Measurements from ENCODE around the gene LPIN3.
A peak's percentile ranks its signal among the peaks of the same experiment; 100 is the strongest.

The LPIN3 gene

DNA sequence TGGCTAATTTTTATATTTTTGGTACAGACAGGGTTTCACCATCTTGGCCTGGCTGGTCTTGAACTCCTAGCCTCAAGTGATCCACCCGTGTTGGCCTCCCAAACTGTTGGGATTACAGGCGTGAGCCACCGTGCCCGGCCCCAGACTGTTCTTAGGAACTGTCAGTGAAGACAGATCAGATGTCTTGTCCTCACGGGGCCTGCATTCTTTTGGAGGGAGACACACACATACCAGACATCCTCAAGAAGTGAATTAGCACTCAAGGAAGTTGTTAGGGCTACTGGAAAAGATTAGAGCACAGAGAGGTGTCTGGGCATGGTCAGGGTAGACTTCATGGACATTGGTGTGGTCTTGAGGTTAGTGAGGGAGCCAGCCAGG is 10.3 kb upstream of the LPIN3 start:
- Histone ChIP-seq H3K14ac (ENCODE audit: low read length in 2 of 2) (peak overlapping the region in 1 of 2 experiments; percentile 26), H3K9ac (ENCODE audit: low read length) (peak overlapping the region; percentile 90), H3K36me3 (ENCODE audit: control insufficient read depth in 1 of 2, insufficient read depth in 2 of 2, low read depth in 1 of 2, low read length in 2 of 2) (no peaks in the 10 kb centered on the region), H2BK120ac (ENCODE audit: low read depth, low read length) (no peak overlapping the region), H2BK12ac (ENCODE audit: low read length in 2 of 2) (peak overlapping the region in 1 of 2 experiments; percentile 81), H4K8ac (ENCODE audit: low read length) (peak overlapping the region; percentile 96), H2BK5ac (ENCODE audit: low read depth, low read length, poor library complexity, severe bottlenecking) (no peak overlapping the region), H2BK15ac (ENCODE audit: low read depth, poor library complexity, severe bottlenecking) (no peak overlapping the region), H2AK5ac (ENCODE audit: low read length, severe bottlenecking) (peak overlapping the region; percentile 94), H3K23ac (ENCODE audit: low read length in 2 of 2) (no peak overlapping the region), H3K27me3 (ENCODE audit: control insufficient read depth in 1 of 2, insufficient read depth in 1 of 2, low read length in 2 of 2) (no peaks in the 10 kb centered on the region), H3K4me1 (ENCODE audit: control insufficient read depth, insufficient read depth, low read depth, low read length) (peaks cover 8% of the 10 kb centered on the region), H3K4me2 (ENCODE audit: low read length, poor library complexity, severe bottlenecking) (no peak overlapping the region), H4K91ac (ENCODE audit: low read length) (peak overlapping the region; percentile 98), H3K4ac (ENCODE audit: low read depth in 1 of 2, low read length in 2 of 2) (peak overlapping the region; percentile 19 to 79), H3K27ac (ENCODE audit: low read length, poor library complexity, severe bottlenecking) (peak overlapping the region; percentile 97), H2AFZ (ENCODE audit: low read depth, low read length) (no peak overlapping the region), H3K79me1 (replicated peaks; ENCODE audit: low read length, poor library complexity, severe bottlenecking) (no peaks in the 10 kb centered on the region), H3K18ac (ENCODE audit: low read depth in 1 of 2, low read length in 2 of 2) (peak overlapping the region; percentile 77 to 91), H3K4me3 (ENCODE audit: insufficient read depth in 1 of 2, low read depth in 1 of 2, low read length in 2 of 2) (peak overlapping the region in 1 of 2 experiments; percentile 43), H3K9me3 (ENCODE audit: control insufficient read depth, low read length) (no peaks in the 10 kb centered on the region)
- peak; percentile 60 for DNase-seq
- WGBS: 58% methylated on average over 4 of the region's 5 CpGs

GRCh38 chr20:41330941-41331340 is 9.7 kb upstream of the LPIN3 start:
- Histone ChIP-seq H3K18ac (ENCODE audit: low read depth in 1 of 2, low read length in 2 of 2) (peak overlapping the region in 1 of 2 experiments; percentile 46), H3K23ac (ENCODE audit: low read length in 2 of 2) (no peak overlapping the region), H3K4me3 (ENCODE audit: insufficient read depth in 1 of 2, low read depth in 1 of 2, low read length in 2 of 2) (no peak overlapping the region), H3K14ac (ENCODE audit: low read length in 2 of 2) (no peak overlapping the region), H3K4me2 (ENCODE audit: low read length, poor library complexity, severe bottlenecking) (no peak overlapping the region), H3K9ac (ENCODE audit: low read length) (no peak overlapping the region), H3K4me1 (ENCODE audit: control insufficient read depth, insufficient read depth, low read depth, low read length) (peaks cover 8% of the 10 kb centered on the region), H3K27me3 (ENCODE audit: control insufficient read depth in 1 of 2, insufficient read depth in 1 of 2, low read length in 2 of 2) (no peaks in the 10 kb centered on the region), H2BK5ac (ENCODE audit: low read depth, low read length, poor library complexity, severe bottlenecking) (no peak overlapping the region), H2AK5ac (ENCODE audit: low read length, severe bottlenecking) (no peak overlapping the region), H3K9me3 (ENCODE audit: control insufficient read depth, low read length) (no peaks in the 10 kb centered on the region), H2AFZ (ENCODE audit: low read depth, low read length) (no peak overlapping the region), H2BK12ac (ENCODE audit: low read length in 2 of 2) (peak overlapping the region; percentile 37 to 41), H3K27ac (ENCODE audit: low read length, poor library complexity, severe bottlenecking) (no peak overlapping the region), H3K79me1 (replicated peaks; ENCODE audit: low read length, poor library complexity, severe bottlenecking) (no peaks in the 10 kb centered on the region), H2BK15ac (ENCODE audit: low read depth, poor library complexity, severe bottlenecking) (no peak overlapping the region), H3K4ac (ENCODE audit: low read depth in 1 of 2, low read length in 2 of 2) (no peak overlapping the region), H3K36me3 (ENCODE audit: control insufficient read depth in 1 of 2, insufficient read depth in 2 of 2, low read depth in 1 of 2, low read length in 2 of 2) (no peaks in the 10 kb centered on the region), H4K8ac (ENCODE audit: low read length) (peak overlapping the region; percentile 27), H2BK120ac (ENCODE audit: low read depth, low read length) (no peak overlapping the region), H4K91ac (ENCODE audit: low read length) (no peak overlapping the region)
- DNase-seq: no peak
- WGBS: 100% methylated on average over 1 of the region's 1 CpG

DNA sequence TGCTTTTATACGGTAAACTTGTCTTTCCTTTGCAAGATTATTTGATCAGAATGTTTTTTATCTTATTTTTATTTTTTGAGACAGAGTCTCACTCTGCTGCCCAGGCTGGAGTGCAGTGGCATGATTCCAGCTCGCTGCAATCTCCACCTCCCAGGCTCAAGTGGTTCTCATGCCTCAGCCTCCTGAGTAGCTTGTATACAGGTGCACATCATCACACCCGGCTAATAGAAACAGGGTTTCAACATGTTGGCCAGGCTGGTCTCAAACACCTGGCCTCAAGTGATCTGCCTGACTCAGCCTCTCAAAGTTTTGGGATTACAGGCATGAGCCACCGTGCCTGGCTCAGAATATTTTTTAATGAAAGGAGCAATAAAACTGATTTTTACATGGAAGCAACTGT is 8.9 kb upstream of the LPIN3 start:
- Histone ChIP-seq H3K79me1 (replicated peaks; ENCODE audit: low read length, poor library complexity, severe bottlenecking) (no peaks in the 10 kb centered on the region), H3K18ac (ENCODE audit: low read depth in 1 of 2, low read length in 2 of 2) (no peak overlapping the region), H2BK15ac (ENCODE audit: low read depth, poor library complexity, severe bottlenecking) (no peak overlapping the region), H3K27me3 (ENCODE audit: control insufficient read depth in 1 of 2, insufficient read depth in 1 of 2, low read length in 2 of 2) (no peaks in the 10 kb centered on the region), H3K9ac (ENCODE audit: low read length) (no peak overlapping the region), H3K4me2 (ENCODE audit: low read length, poor library complexity, severe bottlenecking) (no peak overlapping the region), H4K8ac (ENCODE audit: low read length) (no peak overlapping the region), H2AK5ac (ENCODE audit: low read length, severe bottlenecking) (no peak overlapping the region), H2AFZ (ENCODE audit: low read depth, low read length) (no peak overlapping the region), H3K9me3 (ENCODE audit: control insufficient read depth, low read length) (no peaks in the 10 kb centered on the region), H2BK12ac (ENCODE audit: low read length in 2 of 2) (no peak overlapping the region), H3K4me3 (ENCODE audit: insufficient read depth in 1 of 2, low read depth in 1 of 2, low read length in 2 of 2) (no peak overlapping the region), H2BK5ac (ENCODE audit: low read depth, low read length, poor library complexity, severe bottlenecking) (no peak overlapping the region), H3K14ac (ENCODE audit: low read length in 2 of 2) (no peak overlapping the region), H3K23ac (ENCODE audit: low read length in 2 of 2) (no peak overlapping the region), H3K27ac (ENCODE audit: low read length, poor library complexity, severe bottlenecking) (no peak overlapping the region), H3K4me1 (ENCODE audit: control insufficient read depth, insufficient read depth, low read depth, low read length) (peaks cover 8% of the 10 kb centered on the region), H4K91ac (ENCODE audit: low read length) (no peak overlapping the region), H3K36me3 (ENCODE audit: control insufficient read depth in 1 of 2, insufficient read depth in 2 of 2, low read depth in 1 of 2, low read length in 2 of 2) (no peaks in the 10 kb centered on the region), H2BK120ac (ENCODE audit: low read depth, low read length) (no peak overlapping the region), H3K4ac (ENCODE audit: low read depth in 1 of 2, low read length in 2 of 2) (no peak overlapping the region)
- DNase-seq: no peak
- WGBS: over 99% methylated on average over 3 of the region's 4 CpGs

- Histone ChIP-seq H3K9ac (ENCODE audit: low read length) (no peak overlapping the region), H2BK12ac (ENCODE audit: low read length in 2 of 2) (no peak overlapping the region), H3K4me3 (ENCODE audit: insufficient read depth in 1 of 2, low read depth in 1 of 2, low read length in 2 of 2) (no peak overlapping the region)
These were observed 6.6 kb upstream of the LPIN3 start for GRCh38 chr20:41334036-41334435.

More at GRCh38 chr20:41334036-41334435, 6.6 kb upstream of the LPIN3 start:
- Histone ChIP-seq H4K8ac (ENCODE audit: low read length) (no peak overlapping the region), H2BK5ac (ENCODE audit: low read depth, low read length, poor library complexity, severe bottlenecking) (no peak overlapping the region), H3K18ac (ENCODE audit: low read depth in 1 of 2, low read length in 2 of 2) (no peak overlapping the region), H3K27ac (ENCODE audit: low read length, poor library complexity, severe bottlenecking) (no peak overlapping the region), H2AFZ (ENCODE audit: low read depth, low read length) (no peak overlapping the region), H3K36me3 (ENCODE audit: control insufficient read depth in 1 of 2, insufficient read depth in 2 of 2, low read depth in 1 of 2, low read length in 2 of 2) (no peaks in the 10 kb centered on the region), H3K27me3 (ENCODE audit: control insufficient read depth in 1 of 2, insufficient read depth in 1 of 2, low read length in 2 of 2) (no peaks in the 10 kb centered on the region), H3K23ac (ENCODE audit: low read length in 2 of 2) (no peak overlapping the region), H2BK15ac (ENCODE audit: low read depth, poor library complexity, severe bottlenecking) (no peak overlapping the region), H3K4me2 (ENCODE audit: low read length, poor library complexity, severe bottlenecking) (no peak overlapping the region), H2AK5ac (ENCODE audit: low read length, severe bottlenecking) (no peak overlapping the region), H3K79me1 (replicated peaks; ENCODE audit: low read length, poor library complexity, severe bottlenecking) (no peaks in the 10 kb centered on the region), H2BK120ac (ENCODE audit: low read depth, low read length) (no peak overlapping the region), H3K4me1 (ENCODE audit: control insufficient read depth, insufficient read depth, low read depth, low read length) (peaks cover 10% of the 10 kb centered on the region), H3K4ac (ENCODE audit: low read depth in 1 of 2, low read length in 2 of 2) (no peak overlapping the region), H4K91ac (ENCODE audit: low read length) (peak overlapping the region; percentile 18), H3K9me3 (ENCODE audit: control insufficient read depth, low read length) (no peaks in the 10 kb centered on the region), H3K14ac (ENCODE audit: low read length in 2 of 2) (no peak overlapping the region)
- no peak for DNase-seq
- 87% methylated on average over 2 of the region's 2 CpGs for WGBS
